Measurements from ENCODE around the gene ZMYND11.

DNA sequence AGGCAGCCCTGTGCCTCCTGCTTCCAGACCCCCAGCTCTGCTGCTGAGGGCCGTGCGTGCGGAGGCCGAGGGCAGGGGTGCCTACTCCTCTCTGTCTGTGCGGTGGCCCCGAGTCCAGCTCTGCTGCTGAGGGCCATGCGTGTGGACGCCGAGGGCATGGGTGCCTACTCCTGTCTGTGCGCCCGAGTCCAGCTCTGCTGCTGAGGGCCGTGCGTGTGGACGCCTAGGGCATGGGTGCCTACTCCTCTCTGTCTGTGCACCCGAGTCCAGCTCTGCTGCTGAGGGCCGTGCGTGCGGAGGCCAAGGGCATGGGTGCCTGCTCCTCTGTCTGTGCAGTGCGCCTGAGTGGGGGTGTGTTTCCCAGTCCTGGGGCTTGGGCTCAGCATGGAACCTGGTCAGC is 142.7 kb downstream of the ZMYND11 start:
- TF ChIP-seq, protein P1, sequence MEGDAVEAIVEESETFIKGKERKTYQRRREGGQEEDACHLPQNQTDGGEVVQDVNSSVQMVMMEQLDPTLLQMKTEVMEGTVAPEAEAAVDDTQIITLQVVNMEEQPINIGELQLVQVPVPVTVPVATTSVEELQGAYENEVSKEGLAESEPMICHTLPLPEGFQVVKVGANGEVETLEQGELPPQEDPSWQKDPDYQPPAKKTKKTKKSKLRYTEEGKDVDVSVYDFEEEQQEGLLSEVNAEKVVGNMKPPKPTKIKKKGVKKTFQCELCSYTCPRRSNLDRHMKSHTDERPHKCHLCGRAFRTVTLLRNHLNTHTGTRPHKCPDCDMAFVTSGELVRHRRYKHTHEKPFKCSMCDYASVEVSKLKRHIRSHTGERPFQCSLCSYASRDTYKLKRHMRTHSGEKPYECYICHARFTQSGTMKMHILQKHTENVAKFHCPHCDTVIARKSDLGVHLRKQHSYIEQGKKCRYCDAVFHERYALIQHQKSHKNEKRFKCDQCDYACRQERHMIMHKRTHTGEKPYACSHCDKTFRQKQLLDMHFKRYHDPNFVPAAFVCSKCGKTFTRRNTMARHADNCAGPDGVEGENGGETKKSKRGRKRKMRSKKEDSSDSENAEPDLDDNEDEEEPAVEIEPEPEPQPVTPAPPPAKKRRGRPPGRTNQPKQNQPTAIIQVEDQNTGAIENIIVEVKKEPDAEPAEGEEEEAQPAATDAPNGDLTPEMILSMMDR (IDR thresholded peaks at IDR 0.05; ENCODE audit: low read depth, low read length, poor library complexity, severe bottlenecking): no peak
- no peak for TF ChIP-seq EZH2phosphoT487 (IDR thresholded peaks at IDR 0.05; ENCODE audit: borderline replicate concordance, low read length)
